GM12864 (cell line): ENCODE results near the gene KRT74.

Experiments
- DNase-seq: peaks from one replicate; pipeline ENCODE4 v3.0.0-alpha.2; 2011; ENCODE audit warnings: low read depth
- H3K4me3 ChIP-seq: 2 replicates; pipeline ENCODE4 v1.5.1; 2011; ENCODE audit warnings: mild to moderate bottlenecking, low read depth, low read length, control low read depth
- TF ChIP-seq, protein P1 (sequence below): IDR thresholded peaks from 2 replicates; pipeline ENCODE4 v1.5.1; 2011; ENCODE audit warnings: low read depth, mild to moderate bottlenecking, moderate library complexity, low read length, control low read depth, inconsistent platforms; ENCODE audit errors: missing control alignments

The KRT74 gene

DNA sequence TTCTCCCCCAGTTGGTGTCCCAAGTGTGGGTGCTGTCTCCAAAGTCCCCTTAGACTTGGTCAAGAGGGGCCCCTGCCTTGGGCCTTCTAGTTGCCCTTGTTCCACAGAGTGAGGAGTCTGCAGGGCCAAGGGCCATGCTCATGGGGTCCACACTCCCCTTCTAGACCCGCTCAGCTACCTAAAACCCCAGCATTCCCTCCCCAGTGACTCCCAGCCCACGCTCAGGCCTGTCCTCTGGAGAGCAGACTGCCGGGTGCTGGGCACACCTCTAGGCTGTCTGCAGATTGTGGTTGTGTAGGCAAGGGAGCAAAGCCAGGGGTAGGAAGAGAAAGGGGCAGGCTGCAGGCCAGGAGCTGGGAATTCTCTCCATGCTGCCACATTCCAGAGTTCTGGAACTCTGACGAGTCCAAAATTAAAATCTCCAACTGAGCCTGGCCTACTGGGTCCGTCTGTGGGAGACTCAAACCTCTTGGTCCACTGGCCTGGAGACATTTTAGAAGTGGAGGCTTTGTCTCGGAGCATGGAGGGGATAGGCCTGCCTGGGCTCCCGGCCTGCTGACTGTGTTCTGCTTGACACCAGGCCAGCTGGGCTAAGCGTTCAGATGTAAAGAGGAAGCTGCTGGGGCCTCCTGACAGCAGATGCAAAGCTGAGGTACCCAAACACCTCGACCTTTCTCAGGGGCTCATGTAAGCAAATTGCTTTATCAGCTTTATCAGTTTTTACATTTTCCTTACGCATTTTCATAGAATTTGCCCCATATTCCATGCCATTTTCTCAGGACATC lies 39.8 kb downstream of the KRT74 start:
- no peak for DNase-seq
- TF ChIP-seq, protein P1, sequence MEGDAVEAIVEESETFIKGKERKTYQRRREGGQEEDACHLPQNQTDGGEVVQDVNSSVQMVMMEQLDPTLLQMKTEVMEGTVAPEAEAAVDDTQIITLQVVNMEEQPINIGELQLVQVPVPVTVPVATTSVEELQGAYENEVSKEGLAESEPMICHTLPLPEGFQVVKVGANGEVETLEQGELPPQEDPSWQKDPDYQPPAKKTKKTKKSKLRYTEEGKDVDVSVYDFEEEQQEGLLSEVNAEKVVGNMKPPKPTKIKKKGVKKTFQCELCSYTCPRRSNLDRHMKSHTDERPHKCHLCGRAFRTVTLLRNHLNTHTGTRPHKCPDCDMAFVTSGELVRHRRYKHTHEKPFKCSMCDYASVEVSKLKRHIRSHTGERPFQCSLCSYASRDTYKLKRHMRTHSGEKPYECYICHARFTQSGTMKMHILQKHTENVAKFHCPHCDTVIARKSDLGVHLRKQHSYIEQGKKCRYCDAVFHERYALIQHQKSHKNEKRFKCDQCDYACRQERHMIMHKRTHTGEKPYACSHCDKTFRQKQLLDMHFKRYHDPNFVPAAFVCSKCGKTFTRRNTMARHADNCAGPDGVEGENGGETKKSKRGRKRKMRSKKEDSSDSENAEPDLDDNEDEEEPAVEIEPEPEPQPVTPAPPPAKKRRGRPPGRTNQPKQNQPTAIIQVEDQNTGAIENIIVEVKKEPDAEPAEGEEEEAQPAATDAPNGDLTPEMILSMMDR = no peak
- no peak overlapping the region for H3K4me3 ChIP-seq

DNA sequence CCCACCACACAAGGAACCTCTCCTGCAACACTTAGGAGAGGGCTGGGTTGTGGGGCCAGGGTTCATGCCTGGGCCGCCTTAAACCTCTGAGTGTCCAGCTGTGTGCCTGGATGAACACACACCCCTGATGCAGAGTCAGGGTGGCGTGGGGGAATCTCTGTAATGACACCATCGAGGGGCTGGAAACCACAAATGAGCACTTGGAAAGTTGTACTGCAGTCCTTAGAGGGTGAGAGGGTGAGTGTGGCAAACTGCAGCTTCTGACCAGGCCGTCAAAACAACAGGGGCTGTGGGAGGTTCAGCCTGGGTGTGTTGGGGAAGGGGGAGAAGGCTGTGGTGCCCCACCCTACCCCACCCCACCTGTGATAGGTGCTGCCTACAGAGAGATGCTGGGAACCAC lies 41.0 kb downstream of the KRT74 start:
- DNase-seq = no peak
- TF ChIP-seq, protein P1 = no peak
- H3K4me3 ChIP-seq = no peak overlapping the region

DNA sequence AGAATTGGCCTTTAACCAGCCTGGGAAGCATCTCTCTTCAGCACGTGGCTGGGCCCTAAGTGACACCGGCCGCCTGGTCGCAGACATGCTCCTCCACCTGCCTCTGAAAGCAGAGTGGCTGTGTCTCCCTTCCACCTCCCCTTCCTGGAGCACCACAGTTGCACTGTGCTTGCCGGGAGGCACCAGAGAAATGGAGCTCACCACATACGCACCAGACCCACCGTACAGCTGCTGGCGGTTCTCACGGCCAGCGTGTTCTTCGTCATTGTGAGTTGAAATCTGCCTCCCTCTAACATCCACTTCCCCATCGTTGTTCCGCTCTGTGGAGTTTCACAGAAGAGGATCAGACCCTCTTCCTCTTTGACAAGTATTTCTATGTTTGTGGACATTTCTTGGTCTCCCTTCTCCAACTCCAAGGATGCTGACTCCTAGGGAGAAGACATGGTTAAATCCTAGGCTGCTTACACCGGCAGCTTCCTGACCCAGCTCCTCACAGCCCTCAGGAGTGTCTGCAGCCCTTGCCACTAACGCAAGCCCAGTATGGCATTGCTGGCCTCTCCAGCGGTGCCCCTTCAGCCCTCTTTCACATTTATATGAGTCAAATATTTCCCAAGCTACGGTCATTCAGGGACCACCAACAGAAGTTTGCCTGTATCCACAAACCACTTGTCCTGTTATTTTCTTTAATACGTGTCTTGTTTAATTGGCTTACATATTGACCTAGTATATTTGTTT lies 41.9 kb downstream of the KRT74 start:
- no peak for DNase-seq
- no peak overlapping the region for H3K4me3 ChIP-seq
- TF ChIP-seq, protein P1 = no peak

DNA sequence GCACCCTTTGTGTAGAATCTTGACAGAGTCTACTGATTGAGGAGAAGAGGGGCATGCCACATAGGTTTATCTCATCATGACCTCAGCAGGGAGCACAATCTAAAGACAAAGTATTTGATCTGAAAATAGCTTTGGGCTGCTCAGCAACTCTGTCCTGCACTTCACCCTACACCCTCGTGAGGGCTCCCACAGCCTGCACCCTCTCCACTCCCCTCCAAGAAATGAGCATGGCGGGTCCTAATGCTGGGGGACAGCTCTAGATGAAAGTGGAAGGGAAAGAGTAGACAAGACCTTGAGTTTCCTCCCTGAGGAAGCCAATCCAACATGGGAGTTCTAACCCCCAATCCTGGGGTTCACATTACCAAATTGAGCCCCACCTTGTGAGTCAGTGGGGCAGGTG lies 42.7 kb downstream of the KRT74 start:
- no peak for DNase-seq
- no peak overlapping the region for H3K4me3 ChIP-seq
- TF ChIP-seq, protein P1 = no peak

DNA sequence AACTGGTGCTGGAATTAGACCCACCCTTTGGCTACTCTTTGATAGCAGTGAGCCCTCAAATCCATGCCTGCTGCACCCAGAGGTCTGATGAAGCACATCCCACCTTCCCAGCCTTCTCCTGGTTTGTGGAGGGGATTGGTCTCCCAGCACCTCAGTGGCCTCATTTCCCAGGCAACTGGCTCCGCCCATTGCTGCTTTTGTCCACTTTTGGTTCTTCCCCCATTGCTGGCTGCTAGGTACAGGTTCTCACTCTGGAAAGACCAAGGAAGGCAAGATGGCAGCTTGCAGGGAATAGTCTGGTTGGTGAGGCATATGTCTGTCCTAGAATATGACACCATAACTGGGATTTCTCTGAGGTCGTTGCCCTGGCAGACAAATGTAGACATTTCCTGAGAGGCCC lies 43.3 kb downstream of the KRT74 start:
- H3K4me3 ChIP-seq = no peak overlapping the region
- DNase-seq = no peak
- TF ChIP-seq, protein P1 = no peak

DNA sequence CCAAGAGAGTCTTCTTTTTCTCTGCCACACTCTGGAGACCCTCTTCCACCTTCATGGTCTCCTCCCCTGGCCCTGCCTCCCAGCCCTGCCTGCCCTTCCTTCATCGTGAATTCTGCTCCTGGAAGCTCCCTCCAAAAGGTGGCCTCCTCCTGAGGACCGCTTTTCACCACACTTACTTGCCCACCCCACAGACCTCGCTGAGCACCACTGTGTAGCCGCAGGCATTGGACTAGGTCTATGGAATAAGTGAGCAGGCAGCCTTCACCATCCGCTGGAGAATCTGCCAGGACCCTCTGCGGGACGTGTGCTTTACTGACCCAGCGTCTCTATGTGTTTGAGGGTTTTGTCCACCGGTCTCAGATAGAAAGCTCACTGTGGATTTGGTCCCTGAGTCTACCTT lies 43.8 kb downstream of the KRT74 start:
- no peak for DNase-seq
- H3K4me3 ChIP-seq = no peak overlapping the region
- TF ChIP-seq, protein P1 = no peak
